NCI-H524 (cell line): Measurements from ENCODE around the gene IFNGR2.
"Not testable (repeated sequence)": the region's sequence is repeated elsewhere in the genome, so short reads cannot be mapped to it uniquely, and the experiment has no call there.

Experiments
- DNase-seq, 2 experiments: peaks; one replicate each; lab custom pipeline; 2025; lab: John Stamatoyannopoulos, UW

IFNGR2 gene, protein sequence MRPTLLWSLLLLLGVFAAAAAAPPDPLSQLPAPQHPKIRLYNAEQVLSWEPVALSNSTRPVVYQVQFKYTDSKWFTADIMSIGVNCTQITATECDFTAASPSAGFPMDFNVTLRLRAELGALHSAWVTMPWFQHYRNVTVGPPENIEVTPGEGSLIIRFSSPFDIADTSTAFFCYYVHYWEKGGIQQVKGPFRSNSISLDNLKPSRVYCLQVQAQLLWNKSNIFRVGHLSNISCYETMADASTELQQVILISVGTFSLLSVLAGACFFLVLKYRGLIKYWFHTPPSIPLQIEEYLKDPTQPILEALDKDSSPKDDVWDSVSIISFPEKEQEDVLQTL

GRCh38 chr21:33403128-33403785 is at the start of gene IFNGR2:
Gene IFNGR2, plus strand, starts transcription at chr21:33403413. Its CDS starts 131 bp downstream, at chr21:33403544.
- peak in 1 of 2 experiments; percentile 43 for DNase-seq

DNA sequence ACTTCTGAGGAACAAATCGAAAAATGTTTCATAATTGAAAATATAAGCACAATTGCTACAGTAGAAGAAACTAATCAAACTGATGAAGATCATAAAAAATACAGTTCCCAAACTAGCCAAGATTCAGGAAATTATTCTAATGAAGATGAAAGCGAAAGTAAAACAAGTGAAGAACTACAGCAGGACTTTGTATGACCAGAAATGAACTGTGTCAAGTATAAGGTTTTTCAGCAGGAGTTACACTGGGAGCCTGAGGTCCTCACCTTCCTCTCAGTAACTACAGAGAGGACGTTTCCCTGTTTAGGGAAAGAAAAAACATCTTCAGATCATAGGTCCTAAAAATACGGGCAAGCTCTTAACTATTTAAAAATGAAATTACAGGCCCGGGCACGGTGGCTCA is 47.9 kb upstream of the IFNGR2 start:
- DNase-seq, result no peak

- no peak for DNase-seq
Observed at GRCh38 chr21:33355996-33356395, 47.2 kb upstream of the IFNGR2 start.

GRCh38 chr21:33357177-33357576 is 46.0 kb upstream of the IFNGR2 start:
- DNase-seq, result no peak

GRCh38 chr21:33359446-33359845 is 43.8 kb upstream of the IFNGR2 start:
- peak in 1 of 2 experiments; percentile 23 for DNase-seq

GRCh38 chr21:33360281-33360680 is 42.9 kb upstream of the IFNGR2 start:
- no peak for DNase-seq

- DNase-seq, result peak; percentile 41 to 79
Observed at GRCh38 chr21:33360881-33361602, 42.2 kb upstream of the IFNGR2 start.

DNA sequence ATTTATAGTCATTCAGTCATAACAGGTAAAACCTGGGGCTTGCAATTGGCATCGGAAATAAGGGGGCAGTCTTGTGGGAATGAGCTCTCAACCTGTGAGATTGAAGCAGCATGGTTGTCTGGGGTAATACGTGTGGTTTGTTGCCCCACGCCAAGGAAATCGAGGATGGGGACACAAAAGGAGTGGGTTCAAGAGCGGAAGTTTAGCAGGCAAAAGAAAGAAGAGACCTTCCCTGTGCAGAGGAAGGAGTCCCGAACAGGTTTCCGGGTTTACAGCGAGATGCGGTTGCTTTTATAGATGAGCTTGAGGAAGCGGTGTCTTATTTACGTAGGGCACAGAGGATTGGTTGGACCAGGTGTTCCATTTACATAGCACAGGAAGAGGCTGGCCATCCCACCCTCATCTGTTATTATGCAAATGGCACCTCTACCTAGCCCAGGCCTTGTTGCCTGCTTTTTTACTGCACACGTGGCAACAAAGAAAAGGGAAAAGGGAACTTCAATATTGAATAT is 41.1 kb upstream of the IFNGR2 start:
- peak; percentile 18 to 73 for DNase-seq

DNA sequence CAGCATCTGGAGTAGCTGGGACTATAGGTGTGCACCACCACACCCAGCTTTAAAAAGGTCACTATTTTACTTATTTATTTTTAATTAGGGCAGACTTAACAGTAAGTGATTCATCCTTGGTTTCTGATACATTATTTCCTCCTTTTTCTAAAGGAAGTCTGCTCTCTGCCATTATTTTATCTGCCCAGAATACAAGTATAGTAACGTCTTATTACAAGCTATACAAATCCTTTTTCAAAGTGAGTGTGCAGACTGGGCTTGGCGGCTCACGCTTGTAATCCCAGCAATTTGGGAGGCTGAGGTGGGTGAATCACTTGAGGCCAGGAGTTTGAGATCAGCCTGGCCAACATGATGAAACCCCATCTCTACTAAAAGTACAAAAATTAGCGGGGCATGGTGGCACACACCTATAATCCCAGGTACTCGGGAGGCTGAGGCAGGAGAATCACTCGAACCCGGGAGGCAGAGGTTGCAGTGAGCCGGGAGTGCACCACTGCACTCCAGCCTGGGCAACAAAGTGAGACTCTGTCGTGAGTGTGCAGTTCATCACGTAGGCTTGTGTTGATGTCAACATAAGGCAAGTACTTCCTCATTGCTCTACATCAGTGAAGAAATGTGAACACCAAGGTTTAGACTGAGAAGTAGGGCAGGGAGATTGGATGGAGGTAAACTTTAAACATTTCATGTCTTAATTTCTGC is 39.2 kb upstream of the IFNGR2 start:
- DNase-seq, result not testable (repeated sequence)

DNA sequence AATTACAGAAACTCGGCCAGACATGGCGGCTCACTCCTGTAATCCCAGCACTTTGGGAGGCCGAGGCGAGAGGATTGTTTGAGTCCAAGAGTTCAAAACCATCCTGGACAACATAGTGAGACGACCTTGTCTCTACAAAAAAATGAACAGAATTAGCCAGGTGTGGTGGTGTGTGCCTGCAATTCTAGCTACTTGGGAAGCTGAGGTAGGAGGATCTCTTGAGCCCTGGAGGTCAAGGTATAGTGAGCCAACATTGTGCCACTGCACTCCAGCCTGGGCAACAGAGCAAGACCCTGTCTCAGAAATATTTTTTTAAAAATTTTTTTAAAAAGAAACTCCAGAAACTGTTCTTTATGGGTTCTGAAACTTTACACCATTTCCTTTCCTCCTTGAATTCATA is 38.4 kb upstream of the IFNGR2 start:
- no peak for DNase-seq

- DNase-seq, result no peak
Observed at GRCh38 chr21:33367309-33367973, 35.8 kb upstream of the IFNGR2 start.

- DNase-seq, result no peak
Observed at GRCh38 chr21:33368124-33368523, 35.1 kb upstream of the IFNGR2 start.

DNA sequence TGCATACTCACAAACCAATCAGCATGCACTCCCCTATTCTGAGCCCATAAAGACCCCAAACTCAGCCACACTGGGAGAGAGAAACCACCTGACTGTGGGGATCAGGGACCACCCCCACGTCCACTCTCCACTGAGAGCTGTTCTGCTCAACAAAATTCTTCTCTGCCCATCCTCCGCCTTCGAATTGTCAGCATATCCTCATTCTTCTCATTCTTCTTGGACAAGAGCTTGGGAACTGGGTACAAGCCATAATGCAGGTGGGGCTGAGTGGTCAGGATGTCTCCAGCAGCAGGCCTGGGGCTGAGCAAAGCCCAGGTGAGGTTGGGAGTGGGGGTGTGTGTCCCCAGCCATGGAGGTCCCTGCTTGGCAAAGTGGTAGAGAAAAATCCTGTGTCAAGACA is 34.6 kb upstream of the IFNGR2 start:
- DNase-seq, result no peak

- DNase-seq, result no peak
Observed at GRCh38 chr21:33369586-33369985, 33.6 kb upstream of the IFNGR2 start.

DNA sequence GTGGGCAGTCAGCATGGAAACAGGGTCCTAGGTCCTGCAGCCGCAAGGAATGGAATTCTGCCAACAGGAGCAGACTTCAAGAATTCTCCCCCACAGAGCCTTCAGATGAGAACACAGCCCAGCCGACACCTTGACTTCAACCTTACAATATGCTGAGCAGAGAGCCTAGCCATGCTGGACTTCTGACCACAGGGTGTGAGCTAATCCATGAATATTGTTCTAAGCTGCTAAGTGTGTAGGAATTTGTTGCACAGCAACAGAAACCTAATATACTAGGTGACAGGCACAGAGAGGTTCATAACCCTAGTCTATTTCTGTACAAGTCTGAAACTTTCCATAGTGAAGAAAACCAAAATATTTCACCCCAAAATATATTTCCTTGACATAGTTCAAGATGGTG is 32.9 kb upstream of the IFNGR2 start:
- no peak for DNase-seq

GRCh38 chr21:33371366-33371765 is 31.8 kb upstream of the IFNGR2 start:
- no peak for DNase-seq

GRCh38 chr21:33372582-33372981 is 30.6 kb upstream of the IFNGR2 start:
- DNase-seq, result no peak

- DNase-seq, result no peak
Observed at GRCh38 chr21:33373451-33373850, 29.8 kb upstream of the IFNGR2 start.

GRCh38 chr21:33374080-33374449 is 29.1 kb upstream of the IFNGR2 start:
- no peak for DNase-seq

- DNase-seq, result peak; percentile 41 to 61
Observed at GRCh38 chr21:33374450-33375096, 28.6 kb upstream of the IFNGR2 start.

DNA sequence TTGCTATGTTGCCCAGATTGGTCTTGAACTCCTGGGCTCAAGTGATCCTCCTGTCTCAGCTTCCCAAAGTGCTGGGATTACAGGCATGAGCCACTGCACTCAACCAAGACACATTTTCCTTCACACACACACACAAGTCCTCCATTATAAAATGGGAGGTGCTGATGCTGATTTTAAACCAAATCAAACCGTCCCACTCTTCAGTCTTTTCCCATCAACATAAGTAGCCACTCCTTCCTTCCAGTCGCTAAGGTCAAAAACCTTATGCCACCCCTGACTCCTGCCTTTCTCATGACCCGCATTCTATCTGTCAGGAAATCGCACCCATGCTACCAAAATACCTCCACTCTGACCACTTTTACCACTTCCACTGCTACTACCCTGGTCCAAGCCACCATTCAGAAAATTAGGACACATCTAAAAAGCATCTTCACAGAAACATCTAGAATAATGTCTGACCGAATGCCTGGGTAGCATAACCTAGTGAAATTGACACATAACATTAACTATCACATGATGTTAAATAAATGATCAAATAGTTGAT is 28.0 kb upstream of the IFNGR2 start:
- DNase-seq, result no peak
